Measurements from ENCODE around the gene RPL11.

- TF ChIP-seq EZH2 (IDR thresholded peaks at IDR 0.05) (no peak), CTCF (IDR thresholded peaks at IDR 0.05) (no peak), EZH2phosphoT487 (IDR thresholded peaks at IDR 0.05) (no peak)
Observed at GRCh38 chr1:23720256-23720995, 28.8 kb downstream of the RPL11 start.
